WTC11 (cell line): ENCODE data around the gene CCNQ.

Source experiments
- EMX1 ChIP-seq: fragments of 250-450 bp; sonication (Bioruptor Pico); IDR thresholded peaks from 2 replicates; pipeline ENCODE4 v1.8.0; 2021; ENCODE audit warnings: mild to moderate bottlenecking
- NFYB ChIP-seq: sonication (generic); formaldehyde crosslinking; conservative IDR thresholded peaks from 2 replicates; pipeline ENCODE4 v1.8.0; 2022; ENCODE audit warnings: low read depth, missing genetic modification reagents
- TF ChIP-seq, protein P1 (sequence below): fragments of 200-600 bp; IDR thresholded peaks from 2 replicates; pipeline ENCODE4 v1.8.0; 2022; ENCODE audit warnings: antibody characterized with exemption
- TF ChIP-seq, protein P2 (sequence below): sonication (generic); formaldehyde crosslinking; IDR thresholded peaks from 2 replicates; pipeline ENCODE4 v1.8.1; 2023; ENCODE audit warnings: mild to moderate bottlenecking, missing genetic modification reagents

DNA sequence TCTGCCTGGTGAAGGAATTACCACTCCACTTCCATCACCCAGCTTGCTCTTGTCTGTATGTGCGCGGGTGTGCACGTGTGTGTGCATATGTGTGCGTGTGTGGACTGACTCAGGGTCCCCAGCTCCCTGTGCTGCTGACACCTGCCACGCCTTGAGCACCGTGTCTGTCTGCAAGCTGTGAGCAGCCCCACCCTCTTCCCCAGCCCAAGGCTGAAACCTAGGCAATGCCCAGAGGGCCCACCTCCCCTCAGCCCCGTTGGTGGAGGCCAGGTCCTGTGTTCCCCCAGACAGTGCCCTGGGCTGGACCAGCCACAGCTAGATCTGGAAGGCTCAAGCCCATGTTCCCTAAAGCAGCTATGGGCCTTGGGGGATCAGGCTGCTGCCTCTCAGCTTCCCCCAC, 2.0 kb upstream of the CCNQ start:
- TF ChIP-seq, protein P1, sequence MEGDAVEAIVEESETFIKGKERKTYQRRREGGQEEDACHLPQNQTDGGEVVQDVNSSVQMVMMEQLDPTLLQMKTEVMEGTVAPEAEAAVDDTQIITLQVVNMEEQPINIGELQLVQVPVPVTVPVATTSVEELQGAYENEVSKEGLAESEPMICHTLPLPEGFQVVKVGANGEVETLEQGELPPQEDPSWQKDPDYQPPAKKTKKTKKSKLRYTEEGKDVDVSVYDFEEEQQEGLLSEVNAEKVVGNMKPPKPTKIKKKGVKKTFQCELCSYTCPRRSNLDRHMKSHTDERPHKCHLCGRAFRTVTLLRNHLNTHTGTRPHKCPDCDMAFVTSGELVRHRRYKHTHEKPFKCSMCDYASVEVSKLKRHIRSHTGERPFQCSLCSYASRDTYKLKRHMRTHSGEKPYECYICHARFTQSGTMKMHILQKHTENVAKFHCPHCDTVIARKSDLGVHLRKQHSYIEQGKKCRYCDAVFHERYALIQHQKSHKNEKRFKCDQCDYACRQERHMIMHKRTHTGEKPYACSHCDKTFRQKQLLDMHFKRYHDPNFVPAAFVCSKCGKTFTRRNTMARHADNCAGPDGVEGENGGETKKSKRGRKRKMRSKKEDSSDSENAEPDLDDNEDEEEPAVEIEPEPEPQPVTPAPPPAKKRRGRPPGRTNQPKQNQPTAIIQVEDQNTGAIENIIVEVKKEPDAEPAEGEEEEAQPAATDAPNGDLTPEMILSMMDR = no peak
- TF ChIP-seq, protein P2, sequence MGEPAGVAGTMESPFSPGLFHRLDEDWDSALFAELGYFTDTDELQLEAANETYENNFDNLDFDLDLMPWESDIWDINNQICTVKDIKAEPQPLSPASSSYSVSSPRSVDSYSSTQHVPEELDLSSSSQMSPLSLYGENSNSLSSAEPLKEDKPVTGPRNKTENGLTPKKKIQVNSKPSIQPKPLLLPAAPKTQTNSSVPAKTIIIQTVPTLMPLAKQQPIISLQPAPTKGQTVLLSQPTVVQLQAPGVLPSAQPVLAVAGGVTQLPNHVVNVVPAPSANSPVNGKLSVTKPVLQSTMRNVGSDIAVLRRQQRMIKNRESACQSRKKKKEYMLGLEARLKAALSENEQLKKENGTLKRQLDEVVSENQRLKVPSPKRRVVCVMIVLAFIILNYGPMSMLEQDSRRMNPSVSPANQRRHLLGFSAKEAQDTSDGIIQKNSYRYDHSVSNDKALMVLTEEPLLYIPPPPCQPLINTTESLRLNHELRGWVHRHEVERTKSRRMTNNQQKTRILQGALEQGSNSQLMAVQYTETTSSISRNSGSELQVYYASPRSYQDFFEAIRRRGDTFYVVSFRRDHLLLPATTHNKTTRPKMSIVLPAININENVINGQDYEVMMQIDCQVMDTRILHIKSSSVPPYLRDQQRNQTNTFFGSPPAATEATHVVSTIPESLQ (CRISPR knock-in tag) = no peak
- TF ChIP-seq EMX1 (CRISPR knock-in tag) (no peak), NFYB (no peak)
